H9 (cell line): ENCODE measurements around the gene VPS35L. TPM values are rescaled to one million over a fixed set of nuclear protein-coding genes. Genes with fewer than 3 reads are reported as not detected.

Experiments
- DNase-seq: peaks from one replicate; pipeline ENCODE4 v3.0.0-alpha.2; 2017
- H2AFZ ChIP-seq: one replicate; pipeline ENCODE4 v1.6.1; 2013; ENCODE audit warnings: mild to moderate bottlenecking, low read length, control low read depth, moderate library complexity
- H2AK5ac ChIP-seq: 2 replicates; pipeline ENCODE4 v1.6.1; 2013; ENCODE audit warnings: low read length, control low read depth, mixed read lengths; ENCODE audit not compliant: insufficient read length
- H2BK120ac ChIP-seq: one replicate; pipeline ENCODE4 v1.6.1; 2013; ENCODE audit warnings: low read depth, mild to moderate bottlenecking, low read length, control low read depth, inconsistent platforms; ENCODE audit not compliant: poor library complexity, severe bottlenecking
- H2BK12ac ChIP-seq: 2 replicates; pipeline ENCODE4 v1.6.1; 2013; ENCODE audit warnings: low read length, control low read depth, mixed read lengths, low read depth; ENCODE audit not compliant: insufficient read length
- H2BK15ac ChIP-seq: 2 replicates; pipeline ENCODE4 v1.6.1; 2013; ENCODE audit warnings: low read depth, low read length, control low read depth
- H2BK20ac ChIP-seq: one replicate; pipeline ENCODE4 v1.6.1; 2013; ENCODE audit warnings: low read depth, mild to moderate bottlenecking, low read length, control low read depth, inconsistent platforms; ENCODE audit not compliant: poor library complexity, severe bottlenecking
- H2BK5ac ChIP-seq: 2 replicates; pipeline ENCODE4 v1.6.1; 2013; ENCODE audit warnings: low read length, control low read depth, mixed read lengths; ENCODE audit not compliant: insufficient read length
- H3K14ac ChIP-seq: 2 replicates; pipeline ENCODE4 v1.6.1; 2013; ENCODE audit warnings: low read length, control low read depth; ENCODE audit not compliant: insufficient read depth
- H3K18ac ChIP-seq: 2 replicates; pipeline ENCODE4 v1.6.1; 2013; ENCODE audit warnings: low read depth, mild to moderate bottlenecking, mixed read lengths, low read length, control low read depth; ENCODE audit not compliant: insufficient read length
- H3K23ac ChIP-seq: 2 replicates; pipeline ENCODE4 v1.6.1; 2013; ENCODE audit warnings: low read length, control low read depth, mixed read lengths, low read depth; ENCODE audit not compliant: insufficient read length
- H3K23me2 ChIP-seq: 2 replicates; pipeline ENCODE4 v1.6.1; 2013; ENCODE audit warnings: low read depth, mild to moderate bottlenecking, mixed read lengths, low read length, control low read depth; ENCODE audit not compliant: insufficient read length, poor library complexity, severe bottlenecking
- H3K27ac ChIP-seq: 2 replicates; pipeline ENCODE4 v1.5.1; 2013; ENCODE audit warnings: low read length, control low read depth, mixed read lengths, low read depth; ENCODE audit not compliant: insufficient read length
- H3K27me3 ChIP-seq: 2 replicates; pipeline ENCODE4 v1.6.1; 2013; ENCODE audit warnings: low read length, control low read depth, inconsistent platforms; ENCODE audit not compliant: insufficient read depth
- H3K4ac ChIP-seq: 2 replicates; pipeline ENCODE4 v1.6.1; 2013; ENCODE audit warnings: low read depth, mild to moderate bottlenecking, control low read depth, inconsistent platforms, low read length, moderate library complexity
- H3K4me1 ChIP-seq: 2 replicates; pipeline ENCODE4 v1.6.1; 2013; ENCODE audit warnings: low read length, control low read depth, inconsistent platforms; ENCODE audit not compliant: insufficient read depth
- H3K4me2 ChIP-seq: 2 replicates; pipeline ENCODE4 v1.6.1; 2013; ENCODE audit warnings: low read length, control low read depth, mixed read lengths; ENCODE audit not compliant: insufficient read length, insufficient read depth
- H3K56ac ChIP-seq: 2 replicates; pipeline ENCODE4 v1.6.1; 2013; ENCODE audit warnings: low read depth, mild to moderate bottlenecking, mixed read lengths, low read length, control low read depth; ENCODE audit not compliant: insufficient read length
- H3K79me1 ChIP-seq: 2 replicates; pipeline ENCODE4 v1.6.1; 2013; ENCODE audit warnings: low read depth, mild to moderate bottlenecking, moderate library complexity, low read length, control low read depth, inconsistent platforms; ENCODE audit not compliant: insufficient read depth, poor library complexity, severe bottlenecking
- H3K79me2 ChIP-seq: 2 replicates; pipeline ENCODE4 v1.6.1; 2013; ENCODE audit warnings: low read length, control low read depth, inconsistent platforms; ENCODE audit not compliant: insufficient read depth
- H3K9ac ChIP-seq: 2 replicates; pipeline ENCODE4 v1.6.1; 2013; ENCODE audit warnings: low read length, control low read depth, mixed read lengths; ENCODE audit not compliant: insufficient read length; ENCODE audit errors: extremely low read depth
- H3K9me3 ChIP-seq: one replicate; pipeline ENCODE4 v1.6.1; 2013; ENCODE audit warnings: low read depth, low read length, inconsistent platforms; ENCODE audit not compliant: control insufficient read depth
- H3T11ph ChIP-seq: one replicate; pipeline ENCODE4 v1.6.1; 2013; ENCODE audit warnings: mild to moderate bottlenecking, low read length, control low read depth, inconsistent platforms
- H4K20me1 ChIP-seq: one replicate; pipeline ENCODE4 v1.6.1; 2013; ENCODE audit not compliant: control insufficient read depth, insufficient read length, insufficient read depth
- H4K5ac ChIP-seq: 2 replicates; pipeline ENCODE4 v1.6.1; 2013; ENCODE audit warnings: low read depth, mild to moderate bottlenecking, mixed read lengths, low read length, control low read depth; ENCODE audit not compliant: insufficient read length
- H4K8ac ChIP-seq: replicated peaks from 2 replicates; pipeline ENCODE4 v1.6.1; 2013; ENCODE audit warnings: low read length, control low read depth, mixed read lengths, low read depth; ENCODE audit not compliant: insufficient read length
- H4K91ac ChIP-seq: 2 replicates; pipeline ENCODE4 v1.6.1; 2013; ENCODE audit warnings: low read depth, mild to moderate bottlenecking, moderate library complexity, mixed read lengths, low read length, control low read depth; ENCODE audit not compliant: insufficient read length
- H3K27ac Mint-ChIP-seq, 3 experiments: 2 replicates in 2 of 3; 3 replicates in 1 of 3; pipeline ENCODE4 v1.8.0; 2020 to 2021; ENCODE audit warnings: mixed read lengths in 3 of 3, mild to moderate bottlenecking in 1 of 3, moderate library complexity in 1 of 3
- H3K27me3 Mint-ChIP-seq: 2 replicates; pipeline ENCODE4 v1.8.0; 2021; ENCODE audit warnings: low read depth, mild to moderate bottlenecking, moderate library complexity, mixed read lengths
- H3K36me3 Mint-ChIP-seq, 3 experiments: 2 replicates in 2 of 3; 3 replicates in 1 of 3; pipeline ENCODE4 v1.8.0; 2020 to 2021; ENCODE audit warnings: low read depth in 3 of 3, mixed read lengths in 3 of 3; ENCODE audit not compliant: insufficient read depth in 1 of 3
- H3K4me1 Mint-ChIP-seq, 2 experiments: 2 replicates each; pipeline ENCODE4 v1.8.0; 2020; ENCODE audit warnings: mixed read lengths in 2 of 2
- H3K4me3 Mint-ChIP-seq, 2 experiments: 2 replicates in 1 of 2; 3 replicates in 1 of 2; pipeline ENCODE4 v1.8.0; 2020 to 2021; ENCODE audit warnings: mild to moderate bottlenecking in 2 of 2, mixed read lengths in 2 of 2, moderate library complexity in 1 of 2
- H3K9me3 Mint-ChIP-seq, 2 experiments: 2 replicates in 1 of 2; 3 replicates in 1 of 2; pipeline ENCODE4 v1.8.0; 2020; ENCODE audit warnings: mild to moderate bottlenecking in 2 of 2, mixed read lengths in 2 of 2, moderate library complexity in 1 of 2
- CTCF ChIP-seq: fragments of 200-600 bp; sonication (generic); conservative IDR thresholded peaks from 3 replicates; pipeline ENCODE4 v1.8.0; 2021; ENCODE audit warnings: antibody characterized with exemption, mild to moderate bottlenecking
- WGBS: extraction: QIAGEN DNeasy Blood & Tissue Kit; methylation state at CpG from one replicate; pipeline ENCODE4 v1.1.7; 2013; ENCODE audit warnings: missing lambda C conversion rate, low lambda C conversion rate, mixed read lengths; ENCODE audit not compliant: insufficient read length; ENCODE audit errors: extremely low coverage; 5-methylcytosine and 5-hydroxymethylcytosine counted together
- total RNA-seq: library from RNA; stranded (reverse); gene quantifications from 2 replicates; pipeline ENCODE4 v1.2.1, GENCODE V29; 2021

Gene VPS35L
- total RNA-seq, 1 experiment from 2014 or later: 58.4 TPM

DNA sequence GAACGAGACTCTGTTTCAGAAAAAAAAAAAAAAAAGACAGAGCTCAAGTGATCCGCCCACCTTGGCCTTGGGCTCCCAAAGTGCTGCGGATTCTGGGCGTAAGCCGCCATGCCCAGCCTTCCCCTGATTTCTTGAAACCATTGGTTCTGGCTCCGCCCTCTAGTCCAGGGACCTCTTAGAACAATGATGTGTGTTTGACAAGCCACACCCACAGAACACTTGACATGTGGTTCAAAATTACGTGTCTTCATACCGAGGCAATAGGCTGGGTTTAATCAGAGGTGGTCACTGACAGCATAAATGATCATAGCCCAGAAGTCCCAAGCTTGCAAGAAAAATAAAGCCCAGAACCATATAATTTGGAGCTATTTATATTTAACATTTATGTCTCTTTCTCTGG is 139.5 kb downstream of the VPS35L start:
- H3K27me3 ChIP-seq: no peaks in the 10 kb centered on the region
- H3K9me3 ChIP-seq: no peaks in the 10 kb centered on the region
- Mint-ChIP-seq H3K36me3 (peaks cover 35 to 77% (median 76%) of the 10 kb centered on the region in 3 experiments), H3K27me3 (no peaks in the 10 kb centered on the region), H3K4me3 (no peak overlapping the region), H3K4me1 (no peaks in the 10 kb centered on the region), H3K9me3 (peaks cover 0 to 9% of the 10 kb centered on the region in 2 experiments; a peak in 1 of 5 replicates), H3K27ac (no peak overlapping the region)
- no peak overlapping the region for H2AFZ ChIP-seq
- no peak overlapping the region for H4K91ac ChIP-seq
- H3K79me2 ChIP-seq: no peaks in the 10 kb centered on the region
- no peak overlapping the region for H3K27ac ChIP-seq
- no peaks in the 10 kb centered on the region for H3K4me1 ChIP-seq
- no peak overlapping the region for H3K56ac ChIP-seq
- no peak overlapping the region for H4K5ac ChIP-seq
- no peak overlapping the region for H3K23ac ChIP-seq
- no peak overlapping the region for H3K18ac ChIP-seq
- H4K20me1 ChIP-seq: no peaks in the 10 kb centered on the region
- no peaks in the 10 kb centered on the region for H3K23me2 ChIP-seq
- no peak overlapping the region for H2BK20ac ChIP-seq
- no peak overlapping the region for H2BK5ac ChIP-seq
- H4K8ac ChIP-seq: no peak overlapping the region
- no peak overlapping the region for H3T11ph ChIP-seq
- H2BK15ac ChIP-seq: no peak overlapping the region
- H2BK120ac ChIP-seq: no peak overlapping the region
- DNase-seq: no peak
- no peak overlapping the region for H3K9ac ChIP-seq
- no peak overlapping the region for H2BK12ac ChIP-seq
- no peak for TF ChIP-seq CTCF
- no peak overlapping the region for H3K14ac ChIP-seq
- H3K4me2 ChIP-seq: no peak overlapping the region
- H2AK5ac ChIP-seq: no peak overlapping the region
- WGBS: no CpG with 5 or more reads among the region's 8 CpGs
- no peaks in the 10 kb centered on the region for H3K79me1 ChIP-seq
- H3K4ac ChIP-seq: no peak overlapping the region
